SK-N-DZ (cell line): ENCODE measurements around the gene SNUPN.
"Not testable (repeated sequence)": the region's sequence is repeated elsewhere in the genome, so short reads cannot be mapped to it uniquely, and the experiment has no call there.

Experiments
- DNase-seq: peaks from one replicate; pipeline ENCODE4 v3.0.0-alpha.2; 2015; ENCODE audit warnings: low spot score

Gene SNUPN

DNA sequence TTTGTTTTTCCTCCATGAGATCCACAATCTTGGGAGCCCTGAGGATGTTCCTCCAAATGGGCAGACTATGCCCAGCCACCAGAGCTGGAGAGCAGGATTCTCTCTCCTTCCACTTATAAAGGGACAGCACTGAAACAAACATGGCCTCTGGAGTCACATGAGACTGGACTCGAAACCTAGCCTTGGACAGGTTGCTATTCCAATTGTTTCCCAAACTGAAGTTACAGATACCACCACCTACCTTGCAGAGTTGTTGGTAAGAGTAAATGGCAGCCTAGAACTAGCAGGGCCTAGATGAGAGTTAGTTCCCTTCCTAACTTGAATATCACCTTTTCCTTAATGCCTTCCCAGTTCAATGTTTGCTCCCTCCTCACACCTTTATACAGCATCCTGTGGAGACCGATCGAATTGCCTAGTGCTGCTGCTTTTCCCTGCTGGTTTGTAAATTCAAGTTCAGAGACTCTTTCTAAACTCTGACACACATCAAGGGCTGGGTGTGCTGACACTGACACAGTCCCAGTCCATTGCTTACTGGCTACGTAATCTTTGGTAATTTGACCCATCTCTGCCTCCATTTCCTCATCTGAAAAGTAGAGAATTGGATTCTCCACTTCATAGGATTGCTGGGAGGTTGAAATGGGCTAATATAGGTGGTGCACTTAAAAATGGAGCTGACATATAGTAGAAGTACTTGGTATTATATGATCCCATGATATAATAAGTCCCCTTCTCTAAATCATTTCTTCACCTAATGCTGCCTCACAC, 11.9 kb upstream of the SNUPN start:
- no peak for DNase-seq

DNA sequence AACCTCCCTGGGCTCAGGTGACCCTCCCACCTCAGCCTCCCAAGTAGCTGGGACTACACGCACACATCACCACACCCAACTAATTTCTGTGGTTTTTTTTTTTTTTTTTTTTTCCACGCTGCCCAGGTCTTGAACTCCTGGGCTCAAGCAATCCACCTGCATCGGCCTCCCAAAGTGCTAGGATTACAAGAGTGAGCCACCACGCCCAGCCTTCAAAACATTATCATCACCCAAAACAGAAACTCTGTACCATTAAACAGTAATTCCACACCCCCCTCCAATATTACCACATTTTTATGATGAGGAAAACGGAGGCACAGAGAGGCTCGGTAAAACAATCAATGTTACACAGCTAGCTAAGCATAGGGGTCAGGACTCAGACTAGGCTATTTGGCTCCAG, 10.5 kb upstream of the SNUPN start:
- no peak for DNase-seq

DNA sequence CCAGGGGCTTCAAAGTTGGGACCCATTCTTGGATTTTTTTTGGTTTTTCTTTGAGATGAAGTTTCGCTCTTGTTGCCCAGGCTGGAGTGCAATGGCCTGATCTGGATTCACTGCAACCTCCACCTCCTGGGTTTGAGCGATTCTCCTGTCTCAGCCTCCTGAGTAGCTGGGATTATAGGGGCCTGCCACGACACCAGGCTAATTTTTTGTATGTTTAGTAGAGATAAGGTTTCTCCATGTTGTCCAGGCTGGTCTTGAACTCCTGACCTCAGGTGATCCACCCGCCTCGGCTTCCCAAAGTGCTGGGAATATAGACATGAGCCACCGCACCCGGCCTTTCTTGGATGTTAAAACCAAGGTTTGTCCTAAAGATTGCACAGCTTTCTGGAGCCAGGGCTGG, 8.4 kb upstream of the SNUPN start:
- DNase-seq: not testable (repeated sequence)

DNA sequence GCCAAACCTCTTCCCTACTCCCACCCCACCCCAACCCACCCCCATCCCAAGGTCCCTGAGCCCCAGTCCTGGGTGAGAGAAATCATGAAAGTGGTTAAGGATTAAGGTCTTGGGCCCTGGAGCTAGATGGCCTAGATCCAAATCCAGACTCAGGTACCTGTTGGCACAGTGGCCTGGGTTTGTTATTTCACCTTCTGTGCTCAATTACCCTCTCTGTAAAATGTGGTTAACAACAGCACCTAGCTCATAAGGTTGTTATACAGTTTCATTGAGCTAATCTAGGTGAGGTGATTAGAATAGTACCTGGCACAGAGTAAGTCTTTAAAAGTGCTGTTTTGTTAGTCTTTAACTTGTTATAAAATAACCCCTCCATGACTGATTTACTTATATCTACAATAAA, 6.4 kb upstream of the SNUPN start:
- no peak for DNase-seq

DNA sequence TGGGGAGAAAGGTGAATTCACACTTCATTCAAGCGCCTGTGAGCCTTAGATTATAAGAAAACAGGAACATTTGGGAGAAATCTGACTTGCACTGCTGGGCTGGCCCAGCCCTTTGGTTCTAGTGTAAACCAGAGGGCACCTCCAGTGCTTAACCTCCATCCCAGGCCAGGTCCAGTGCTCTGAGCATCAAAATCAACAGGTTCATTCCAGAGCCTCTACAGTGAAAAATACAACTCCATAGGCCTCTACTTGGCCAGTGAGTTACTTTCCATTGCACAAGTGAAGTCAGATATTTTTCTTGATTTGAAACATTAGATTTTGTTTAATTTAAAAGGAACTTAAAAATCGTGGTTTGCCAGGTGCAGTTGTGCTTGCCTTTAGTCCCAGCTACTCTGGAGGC, 3.0 kb downstream of the SNUPN start:
- DNase-seq: no peak

DNA sequence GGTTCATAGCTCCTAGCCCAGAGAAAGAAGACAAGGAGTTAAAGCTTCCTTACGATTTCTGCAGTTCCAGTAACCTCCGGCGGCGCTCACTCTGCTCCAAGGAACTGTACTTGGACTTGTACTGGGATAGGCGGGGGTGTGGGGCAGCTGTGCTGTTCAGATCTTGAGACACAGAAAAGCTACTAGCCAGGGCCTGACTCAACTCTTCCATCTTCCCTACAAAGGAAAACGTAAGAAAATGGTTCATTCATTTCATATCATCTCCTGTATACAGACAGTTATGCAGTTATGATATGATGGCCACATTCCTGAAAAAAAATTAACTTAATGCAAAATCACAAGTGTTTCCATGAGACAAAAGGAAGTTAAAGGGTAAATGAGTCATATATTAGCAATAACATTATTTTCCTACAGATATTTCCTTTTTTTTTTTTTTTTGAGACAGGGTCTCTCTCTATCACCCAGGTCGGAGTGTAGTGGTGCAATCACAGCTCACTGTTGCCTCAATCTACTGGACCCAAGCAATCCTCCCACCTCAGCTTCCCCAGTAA, 4.6 kb downstream of the SNUPN start:
- no peak for DNase-seq

DNA sequence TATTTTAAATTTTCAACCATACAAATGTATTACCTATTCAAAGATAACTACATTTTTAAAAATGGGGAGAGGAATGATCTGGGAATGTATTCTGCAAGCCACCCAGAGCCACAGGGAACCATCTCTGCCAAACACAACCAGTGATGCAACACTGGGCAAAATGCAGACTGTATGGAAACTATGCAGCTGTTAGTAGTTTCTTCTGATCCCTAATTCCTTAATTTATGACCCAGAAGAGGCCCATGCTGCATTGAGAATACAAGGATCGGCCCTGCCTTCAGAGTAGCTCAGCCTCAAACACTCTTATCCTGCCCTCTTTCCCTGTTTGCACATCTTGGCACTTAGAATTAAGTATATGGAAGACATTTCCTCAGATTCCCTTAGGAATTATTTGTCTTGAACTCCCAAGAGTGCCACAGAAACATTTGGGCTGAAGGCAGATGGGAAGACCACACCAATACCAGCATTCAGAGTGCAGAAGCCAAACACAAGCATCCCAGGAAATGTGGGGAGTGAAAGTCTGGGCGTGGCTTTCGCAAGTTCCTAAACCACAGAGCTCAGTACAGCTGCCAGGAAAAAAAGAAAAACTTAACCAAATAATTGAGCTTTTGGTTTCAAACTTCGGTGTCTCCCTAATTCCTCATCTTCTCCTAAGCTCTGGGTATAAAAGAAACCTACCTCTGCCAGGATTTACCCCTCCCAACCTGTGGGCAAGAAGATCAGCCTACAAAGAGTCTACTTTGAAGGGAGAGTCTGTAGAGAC, 5.3 kb downstream of the SNUPN start:
- DNase-seq: no peak

DNA sequence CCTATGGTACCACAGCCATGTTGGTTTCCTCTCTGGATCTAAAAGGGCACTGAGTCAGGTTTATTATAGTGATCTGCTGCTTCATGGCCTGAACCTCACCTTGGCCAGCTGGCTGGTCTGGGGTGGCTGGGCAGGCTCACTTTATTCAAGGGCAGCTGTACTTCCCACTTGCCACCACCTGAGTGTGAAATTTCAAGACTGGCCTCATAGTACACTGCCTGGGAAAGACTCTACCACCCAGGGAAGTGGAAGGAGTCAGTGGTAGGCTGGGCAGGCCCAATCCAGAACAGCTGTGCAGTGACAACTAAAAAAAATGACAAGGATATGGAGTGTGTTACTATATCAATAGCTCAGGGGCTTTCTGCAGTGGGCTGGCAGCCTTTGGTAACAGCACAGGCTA, 8.8 kb downstream of the SNUPN start:
- DNase-seq: no peak

DNA sequence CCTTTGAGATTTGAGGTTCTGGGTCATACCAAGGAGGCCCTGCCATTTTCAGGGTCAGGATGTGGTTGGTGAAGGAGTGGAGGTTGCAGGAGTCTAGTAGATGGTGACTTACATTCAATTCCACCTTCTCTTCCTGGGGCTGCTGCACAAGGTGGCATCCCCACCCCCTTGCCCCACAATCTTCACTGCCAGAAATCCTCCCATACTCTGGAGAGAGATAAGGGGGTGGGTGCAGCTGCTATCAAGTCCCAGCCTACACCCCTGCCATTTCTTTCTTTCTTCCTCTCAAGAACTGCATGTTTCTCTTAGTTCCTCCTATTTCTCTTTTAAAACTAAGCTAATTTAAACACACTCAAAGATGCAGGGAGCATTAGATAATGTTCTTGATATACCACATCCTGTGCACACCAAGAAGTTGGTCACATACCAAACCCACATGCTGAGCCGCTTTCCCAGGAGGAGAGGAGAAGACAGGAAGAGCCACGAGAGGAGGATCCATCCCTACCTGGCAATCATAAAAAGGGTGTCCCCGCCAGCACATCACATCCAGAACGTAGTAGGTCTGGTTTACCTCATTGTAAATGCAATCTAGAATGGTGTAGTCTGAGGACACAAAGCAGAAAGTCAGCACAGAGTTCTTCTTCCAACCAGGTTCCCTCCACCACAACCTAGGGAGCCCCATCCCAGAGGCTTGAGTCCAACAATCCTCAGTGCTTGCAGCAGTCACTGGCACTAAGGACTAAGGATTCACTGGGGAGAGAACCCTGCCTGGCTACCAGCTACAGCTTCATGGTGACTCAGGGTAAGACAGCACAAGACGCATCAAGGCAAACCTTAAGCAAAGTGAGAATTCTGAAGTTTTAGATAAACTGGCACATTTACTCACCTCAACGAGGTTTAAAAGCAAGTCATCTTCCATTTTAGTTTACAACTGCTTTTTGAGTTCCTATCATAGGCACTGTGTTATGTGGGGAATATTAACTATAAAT, 18.5 kb downstream of the SNUPN start:
- DNase-seq: no peak

DNA sequence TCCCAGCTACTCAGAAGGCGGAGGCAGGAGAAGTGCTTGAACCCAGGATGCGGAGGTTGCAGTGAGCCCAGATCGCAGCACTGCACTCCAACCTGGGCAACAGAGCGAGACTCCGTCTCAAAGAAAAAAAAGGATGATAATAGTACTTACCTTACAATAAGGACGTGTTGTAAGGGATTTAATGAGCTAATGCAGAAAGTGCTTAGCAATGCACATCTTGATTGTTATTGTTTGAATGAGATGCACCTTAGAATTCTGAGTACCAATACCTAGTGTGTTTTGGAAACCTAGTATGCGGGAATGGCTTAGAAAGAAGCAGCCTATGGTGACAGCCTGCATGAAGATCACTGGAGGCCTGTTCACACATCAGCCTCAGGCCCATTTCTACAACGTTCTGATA, 19.5 kb downstream of the SNUPN start:
- DNase-seq: no peak

DNA sequence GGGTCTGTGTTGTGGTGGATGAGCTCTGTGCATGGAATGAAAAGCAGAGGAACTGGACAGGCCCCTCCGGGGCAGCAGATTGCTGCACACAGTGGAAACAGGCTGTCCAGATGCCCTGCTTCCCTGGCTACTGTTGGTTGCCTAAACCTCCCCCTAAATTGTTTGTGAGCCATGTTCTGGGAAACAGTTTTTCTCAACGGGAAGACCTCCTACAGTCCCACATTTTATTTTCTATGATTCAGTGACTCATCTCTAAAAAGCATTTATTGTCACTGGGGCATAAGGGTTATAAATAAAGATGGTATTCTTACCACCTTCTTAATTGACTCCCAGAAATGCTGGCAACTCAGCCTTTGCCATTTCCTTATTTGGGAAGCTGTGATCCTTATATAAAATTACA, 26.1 kb downstream of the SNUPN start:
- DNase-seq: no peak

DNA sequence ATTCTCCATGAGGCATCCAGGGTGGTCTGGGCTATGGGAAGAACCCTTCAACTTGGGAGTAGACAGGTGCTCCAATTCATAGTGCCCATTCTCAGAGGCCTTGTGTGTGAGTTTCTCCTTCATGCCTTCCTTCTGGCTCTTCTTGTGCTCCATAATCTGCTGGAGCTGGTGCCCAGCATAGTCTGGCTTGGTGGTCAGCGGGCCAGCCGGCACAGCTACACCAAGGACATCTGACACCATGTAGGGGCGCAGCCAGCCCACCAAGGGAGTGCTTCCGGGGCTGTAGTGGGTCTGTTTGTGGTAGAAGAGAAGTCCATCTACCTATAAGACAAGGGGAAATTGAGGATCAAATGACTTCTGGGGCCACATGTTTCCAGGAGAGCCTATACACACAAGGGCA, 27.2 kb downstream of the SNUPN start:
- no peak for DNase-seq

DNA sequence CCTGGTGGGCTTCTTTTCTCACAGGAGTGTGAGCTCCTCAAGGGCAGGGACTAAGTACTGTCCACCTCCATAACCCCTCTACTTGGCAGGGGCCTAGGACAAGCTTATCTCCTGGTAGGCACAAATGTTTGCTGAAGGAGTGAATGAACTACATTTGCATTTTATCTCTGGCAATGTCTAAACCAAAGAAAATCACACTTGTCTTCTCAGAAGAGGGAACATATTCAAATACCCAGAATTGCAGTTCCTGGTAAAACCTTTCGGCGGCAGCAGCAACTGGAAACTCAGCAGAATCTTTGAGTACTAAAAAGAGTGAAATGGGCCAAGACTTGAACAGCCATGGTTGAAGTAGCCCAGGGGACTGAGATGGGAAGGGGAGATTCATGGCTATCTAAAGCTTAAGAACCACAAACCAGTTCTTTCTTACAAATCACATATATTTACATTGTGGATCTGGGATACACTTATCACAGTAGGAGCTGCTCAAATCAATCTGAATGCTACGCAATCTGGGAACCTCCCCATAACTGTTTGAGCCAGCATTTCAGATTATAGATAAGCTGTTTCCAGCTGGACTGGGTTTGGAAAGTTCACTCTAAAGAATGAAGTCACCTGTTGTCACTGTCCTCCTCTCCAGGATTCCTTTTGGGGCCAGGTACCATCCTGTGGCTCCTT, 27.7 kb downstream of the SNUPN start:
- DNase-seq: no peak

DNA sequence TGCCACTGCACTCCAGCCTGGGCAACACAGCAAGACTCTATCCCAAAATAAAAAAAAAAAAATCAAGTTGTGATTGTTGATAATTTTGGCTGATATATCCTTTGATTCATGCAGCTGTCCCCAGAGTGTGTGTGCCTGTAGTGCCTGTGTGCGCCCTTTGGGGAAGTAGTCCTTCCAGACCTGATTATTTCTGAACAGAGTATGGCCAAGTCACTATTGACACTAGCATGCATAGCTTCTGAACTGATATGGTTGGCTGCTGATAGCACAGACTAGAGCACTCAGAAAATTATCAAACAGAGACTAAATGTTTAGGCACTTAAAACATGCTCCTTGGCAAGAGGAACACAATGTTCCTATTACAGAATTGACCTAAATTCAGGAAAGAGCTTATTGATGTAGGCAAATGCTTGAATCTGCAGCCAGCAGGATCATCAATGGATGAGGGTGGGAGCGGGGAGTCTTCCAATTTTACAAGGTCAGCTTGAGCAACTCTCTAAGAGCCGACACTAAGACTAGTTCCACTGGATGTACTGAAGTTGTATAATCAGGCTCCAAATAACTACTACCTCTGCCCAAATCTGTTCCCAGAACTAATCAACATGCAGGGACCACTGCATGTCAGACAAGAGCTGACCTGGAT, 28.7 kb downstream of the SNUPN start:
- no peak for DNase-seq

DNA sequence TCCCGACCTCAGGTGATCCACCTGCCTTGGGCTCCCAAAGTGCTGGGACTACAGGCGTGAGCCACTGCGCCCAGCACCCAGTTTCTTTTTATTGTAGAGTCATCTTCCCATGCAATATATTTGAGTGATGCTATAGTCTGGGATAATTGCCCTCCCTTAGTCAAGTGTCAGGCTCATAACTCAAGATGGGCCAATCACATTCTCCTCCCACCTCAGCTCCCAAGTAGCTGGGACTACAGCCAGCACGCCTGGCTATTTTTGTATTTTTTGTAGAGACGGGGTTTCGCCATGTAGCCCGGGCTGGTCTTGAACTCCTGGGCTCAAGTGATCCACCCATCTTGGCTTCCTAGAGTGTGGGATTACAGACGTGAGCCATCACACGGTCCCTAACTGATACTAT, 31.2 kb downstream of the SNUPN start:
- no peak for DNase-seq

DNA sequence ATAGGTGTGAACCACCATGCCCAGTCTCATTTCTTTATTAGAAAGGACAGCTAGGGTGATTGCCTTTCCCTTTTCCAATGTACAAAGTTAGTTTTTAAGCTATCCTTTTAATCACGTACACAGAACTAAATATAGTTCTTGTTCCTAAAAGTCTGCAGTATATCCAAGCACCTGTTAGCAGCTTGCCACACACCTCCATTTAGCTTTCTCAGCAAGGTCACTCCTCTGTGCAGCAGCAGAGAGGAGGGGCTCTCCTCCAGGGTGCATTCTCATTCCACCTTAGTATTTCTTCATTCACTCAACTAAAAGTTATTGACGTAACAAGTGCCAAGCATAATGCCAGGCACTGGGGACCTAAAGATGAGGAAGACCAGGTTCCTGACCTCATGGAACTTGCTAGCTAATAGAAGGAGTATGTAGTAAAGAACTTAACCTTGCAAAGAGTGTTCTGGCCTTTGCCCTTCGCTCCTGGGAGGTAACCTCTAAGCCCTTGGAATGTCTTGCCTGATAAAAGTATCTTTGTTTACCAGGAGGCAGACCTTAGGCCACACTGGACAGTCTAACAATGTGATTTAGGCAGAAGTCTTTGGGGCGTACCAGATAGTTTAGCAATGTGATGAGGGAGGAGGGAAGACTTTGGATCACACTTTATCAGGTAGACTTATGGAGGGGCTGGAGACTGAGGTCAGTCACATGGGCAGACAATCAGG, 33.7 kb downstream of the SNUPN start:
- DNase-seq: no peak

DNA sequence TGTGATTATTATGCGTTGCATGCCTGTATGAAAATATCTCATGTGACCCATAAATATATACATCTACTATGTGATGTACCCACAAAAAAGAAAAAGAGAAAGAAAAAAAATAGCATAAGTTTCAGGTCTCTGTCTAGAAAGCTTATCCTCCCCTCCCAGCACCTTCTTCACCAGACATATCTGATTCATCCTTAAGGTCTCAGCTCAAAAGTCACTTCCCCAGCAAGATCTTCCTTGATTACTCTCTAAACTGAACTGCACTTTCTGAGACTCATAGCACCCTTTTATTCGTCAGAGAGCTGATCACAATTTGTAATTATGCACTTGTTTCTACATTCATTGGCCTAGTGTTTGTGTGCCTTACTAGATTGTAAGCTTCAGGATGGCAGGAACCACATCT, 35.3 kb downstream of the SNUPN start:
- DNase-seq: no peak

DNA sequence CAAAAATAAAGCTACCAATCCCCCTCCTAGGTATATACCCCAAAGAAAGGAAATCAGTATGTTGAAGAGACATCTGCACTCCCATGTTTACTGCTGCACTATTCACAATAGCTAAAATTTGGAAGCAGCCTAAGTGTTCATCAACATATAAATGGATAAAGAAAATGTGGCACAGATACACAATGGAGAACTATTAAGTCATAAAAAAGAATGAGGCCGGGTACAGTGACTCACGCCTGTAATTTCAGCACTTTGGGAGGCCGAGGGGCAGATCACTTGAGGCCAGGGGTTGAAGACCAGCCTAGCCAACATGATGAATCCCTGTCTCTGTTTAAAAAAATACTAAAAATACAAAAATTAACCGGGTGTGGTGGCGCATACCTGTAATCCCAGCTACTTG, 36.5 kb downstream of the SNUPN start:
- DNase-seq: no peak

DNA sequence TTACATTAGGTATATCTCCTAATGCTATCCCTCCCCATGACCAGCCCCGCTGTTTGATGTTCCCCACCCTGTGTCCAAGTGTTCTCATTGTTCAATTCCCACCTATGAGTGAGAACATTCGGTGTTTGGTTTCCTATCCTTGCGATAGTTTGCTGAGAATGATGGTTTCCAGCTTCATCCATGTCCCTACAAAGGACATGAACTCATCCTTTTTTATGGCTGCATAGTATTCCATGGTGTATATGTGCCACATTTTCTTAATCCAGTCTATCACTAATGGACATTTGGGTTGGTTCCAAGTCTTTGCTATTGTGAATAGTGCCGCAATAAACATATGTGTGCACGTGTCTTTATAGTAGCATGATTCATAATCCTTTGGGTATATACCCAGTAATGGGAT, 39.1 kb downstream of the SNUPN start:
- not testable (repeated sequence) for DNase-seq

DNA sequence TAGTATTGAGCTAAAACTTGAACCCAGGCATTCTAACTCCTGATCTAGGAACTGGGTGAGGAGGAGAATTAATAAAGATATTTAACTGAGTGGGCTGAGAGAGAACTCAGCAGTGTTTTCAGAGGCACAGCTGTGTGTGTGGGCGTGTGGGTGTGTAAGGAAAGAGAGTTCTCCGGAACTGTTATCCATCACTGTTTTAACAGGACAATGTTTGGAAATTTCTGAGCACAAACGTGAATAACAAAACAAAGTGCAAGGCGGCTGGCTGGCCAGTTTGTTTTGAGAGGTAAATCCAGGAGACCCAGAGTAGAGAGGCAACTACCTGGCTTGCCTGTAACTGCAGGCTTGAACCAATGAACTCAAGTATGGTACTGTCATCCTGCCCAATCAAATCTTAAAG, 41.4 kb downstream of the SNUPN start:
- no peak for DNase-seq
